Measurements from ENCODE around the gene RAMP1.

GRCh38 chr2:237915576-237915975 is 56.2 kb downstream of the RAMP1 start:
- no peak for TF ChIP-seq CTCF (IDR thresholded peaks at IDR 0.05)
- TF ChIP-seq POLR2A (IDR thresholded peaks at IDR 0.05): no peak
- TF ChIP-seq EP300 (IDR thresholded peaks at IDR 0.05): no peak
- TF ChIP-seq POLR2AphosphoS5 (IDR thresholded peaks at IDR 0.05): no peak

Data from suprapubic skin (tissue), 4 donors.